ENCODE data around the gene CFAP45. TPM values are rescaled to one million over a fixed set of nuclear protein-coding genes. Genes with fewer than 3 reads are reported as not detected.

The CFAP45 gene
- total RNA-seq, 4 donors from 2014 or later: 0.56 to 0.94 TPM; not detected in 2

GRCh38 chr1:159891275-159892157 is 8.4 kb downstream of the CFAP45 start:
- DNase-seq: peak; percentile 82 to 89

GRCh38 chr1:159890390-159890789 is 9.6 kb downstream of the CFAP45 start:
- H3K4me1 ChIP-seq: peaks cover 4 to 6% of the 10 kb centered on the region in 2 donors
- TF ChIP-seq POLR2A (IDR thresholded peaks at IDR 0.05): no peak
- no peak for TF ChIP-seq CTCF (IDR thresholded peaks at IDR 0.05)
- H3K27me3 ChIP-seq: no peaks in the 10 kb centered on the region
- 82 to 91% methylated on average over 8 of the region's 8 CpGs for WGBS, 2 donors
- no peak overlapping the region for H3K4me3 ChIP-seq (replicated peaks in 1 of 3)
- DNase-seq: no peak
- H3K9me3 ChIP-seq: no peaks in the 10 kb centered on the region
- H3K36me3 ChIP-seq: no peaks in the 10 kb centered on the region
- peak overlapping the region in 2 of 3 donors; percentile 6 to 37 for H3K27ac ChIP-seq
- intact Hi-C loops (cut with DNase I): loop anchor here (2.0 kb wide), 1 partner anchor 92 kb away; no protein-coding TSS in a partner anchor

More at GRCh38 chr1:159891275-159892157, 8.4 kb downstream of the CFAP45 start:
- no peak overlapping the region for H3K4me3 ChIP-seq (replicated peaks in 1 of 3)
- H3K36me3 ChIP-seq: no peaks in the 10 kb centered on the region
- intact Hi-C loops (cut with DNase I): loop anchor here (2.0 kb wide), 1 partner anchor 93 kb away; no protein-coding TSS in a partner anchor
- TF ChIP-seq POLR2A (IDR thresholded peaks at IDR 0.05): no peak
- peak; percentile 74 to 100 (median 98) for TF ChIP-seq CTCF (IDR thresholded peaks at IDR 0.05)
- H3K4me1 ChIP-seq: peaks cover 12 to 13% of the 10 kb centered on the region in 2 donors
- H3K27me3 ChIP-seq: no peaks in the 10 kb centered on the region
- no peaks in the 10 kb centered on the region for H3K9me3 ChIP-seq
- no peak overlapping the region for H3K27ac ChIP-seq
- WGBS, 2 donors: 52 to 54% methylated on average over 7 of the region's 7 CpGs

- H3K27ac ChIP-seq: peak overlapping the region in 2 of 3 donors; percentile 37 to 46
Measured at GRCh38 chr1:159889821-159890252, 10.1 kb downstream of the CFAP45 start.

GRCh38 chr1:159889202-159889601 is 10.8 kb downstream of the CFAP45 start:
- Histone ChIP-seq H3K27me3 (no peaks in the 10 kb centered on the region), H3K4me3 (replicated peaks in 1 of 3) (no peak overlapping the region), H3K4me1 (peaks cover 4 to 6% of the 10 kb centered on the region in 2 donors), H3K9me3 (no peaks in the 10 kb centered on the region), H3K36me3 (no peaks in the 10 kb centered on the region), H3K27ac (peak overlapping the region in 2 of 3 donors; percentile 37 to 46)
- intact Hi-C loops (cut with DNase I): loop anchor here (5.0 kb wide), 1 partner anchor 107 kb away; the partner anchor contains the start of gene DUSP23
- DNase-seq: no peak
- 89 to 91% methylated on average over 4 of the region's 4 CpGs for WGBS, 2 donors
- TF ChIP-seq POLR2A (IDR thresholded peaks at IDR 0.05) (no peak), CTCF (IDR thresholded peaks at IDR 0.05) (no peak)

More at GRCh38 chr1:159889821-159890252, 10.1 kb downstream of the CFAP45 start:
- Histone ChIP-seq H3K36me3 (no peaks in the 10 kb centered on the region), H3K4me3 (replicated peaks in 1 of 3) (no peak overlapping the region), H3K9me3 (no peaks in the 10 kb centered on the region), H3K4me1 (peaks cover 4 to 6% of the 10 kb centered on the region in 2 donors), H3K27me3 (no peaks in the 10 kb centered on the region)
- no peak for TF ChIP-seq CTCF (IDR thresholded peaks at IDR 0.05)
- TF ChIP-seq POLR2A (IDR thresholded peaks at IDR 0.05): peak in 1 of 2 donors; percentile 16
- DNase-seq: no peak
- 54 to 57% methylated on average over 2 of the region's 2 CpGs for WGBS, 2 donors
- intact Hi-C loops (cut with DNase I): loop anchor here (2.0 to 5.0 kb wide), 2 partner anchors 91 to 108 kb away; partner anchors contain the start of gene DUSP23

Measured in thyroid gland (tissue), 4 donors.